Liver (tissue), 9 donors: ENCODE data around the gene UBQLNL. TPM values are rescaled to one million over a fixed set of nuclear protein-coding genes. Genes with fewer than 3 reads are reported as not detected.

Source experiments
- DNase-seq: peaks from one replicate; pipeline ENCODE4 v3.0.0-alpha.2; 2017; ENCODE audit warnings: low spot score
- H3K27ac ChIP-seq, 2 donors: one replicate each; pipeline ENCODE4 v1.7.0; 2013; ENCODE audit warnings: inconsistent platforms in 2 of 2, low read length in 2 of 2, control low read depth in 1 of 2, low read depth in 1 of 2, mild to moderate bottlenecking in 1 of 2
- H3K27me3 ChIP-seq, 4 donors: one replicate each; pipeline versions ENCODE4 v1.6.1 to v1.7.0; 2013; ENCODE audit warnings: low read length in 3 of 4, inconsistent platforms in 1 of 4, mild to moderate bottlenecking in 1 of 4, moderate library complexity in 1 of 4; ENCODE audit not compliant: control insufficient read depth in 4 of 4, insufficient read depth in 4 of 4
- H3K36me3 ChIP-seq, 4 donors: one replicate each; pipeline versions ENCODE4 v1.6.1 to v1.7.0; 2013; ENCODE audit warnings: low read length in 3 of 4, mild to moderate bottlenecking in 3 of 4, low read depth in 1 of 4, moderate library complexity in 1 of 4; ENCODE audit not compliant: control insufficient read depth in 4 of 4, insufficient read depth in 3 of 4
- H3K4me1 ChIP-seq, 4 donors: one replicate each; pipeline versions ENCODE4 v1.6.1 to v1.7.0; 2013; ENCODE audit warnings: low read length in 3 of 4, mild to moderate bottlenecking in 3 of 4, moderate library complexity in 1 of 4; ENCODE audit not compliant: control insufficient read depth in 4 of 4, insufficient read depth in 4 of 4
- H3K4me3 ChIP-seq, 3 donors: one replicate each; pipeline versions ENCODE4 v1.6.1 to v1.7.0; 2013; ENCODE audit warnings: low read length in 3 of 3, control low read depth in 1 of 3, low read depth in 1 of 3, mild to moderate bottlenecking in 1 of 3
- H3K9ac ChIP-seq, 2 donors: one replicate each; pipeline ENCODE4 v1.7.0; 2013; ENCODE audit warnings: low read length in 2 of 2, mild to moderate bottlenecking in 2 of 2, moderate library complexity in 2 of 2, control low read depth in 1 of 2, low read depth in 1 of 2
- H3K9me3 ChIP-seq, 4 donors: one replicate each; pipeline versions ENCODE4 v1.6.1 to v1.7.0; 2013; ENCODE audit warnings: low read length in 3 of 4; ENCODE audit not compliant: control insufficient read depth in 4 of 4
- EGR1 ChIP-seq, 2 donors: IDR thresholded peaks; 2 replicates each; pipeline ENCODE4 v1.6.1; 2016 to 2018; ENCODE audit warnings: antibody characterized with exemption in 2 of 2, low read depth in 2 of 2
- FOXA1 ChIP-seq: IDR thresholded peaks from 2 replicates; pipeline ENCODE4 v1.6.1; 2016; ENCODE audit warnings: antibody characterized with exemption
- FOXA2 ChIP-seq: IDR thresholded peaks from 2 replicates; pipeline ENCODE4 v1.6.1; 2016; ENCODE audit warnings: antibody characterized with exemption
- GABPA ChIP-seq, 2 donors: IDR thresholded peaks in 1 of 2; conservative IDR thresholded peaks in 1 of 2; 2 replicates each; pipeline ENCODE4 v1.6.1; 2016; ENCODE audit warnings: antibody characterized with exemption in 2 of 2, mild to moderate bottlenecking in 1 of 2, moderate library complexity in 1 of 2
- HNF4A ChIP-seq, 2 donors: conservative IDR thresholded peaks; 2 replicates each; pipeline ENCODE4 v1.6.1; 2016; ENCODE audit warnings: antibody characterized with exemption in 2 of 2, mild to moderate bottlenecking in 2 of 2
- HNF4G ChIP-seq: IDR thresholded peaks from 2 replicates; pipeline ENCODE4 v1.6.1; 2016; ENCODE audit warnings: antibody characterized with exemption
- JUND ChIP-seq, 2 donors: IDR thresholded peaks; 2 replicates each; pipeline ENCODE4 v1.6.1; 2016; ENCODE audit warnings: antibody characterized with exemption in 2 of 2
- NR2F2 ChIP-seq: IDR thresholded peaks from 2 replicates; pipeline ENCODE4 v1.6.1; 2016; ENCODE audit warnings: antibody characterized with exemption
- RAD21 ChIP-seq, 2 donors: IDR thresholded peaks; 2 replicates each; pipeline ENCODE4 v1.6.1; 2016; ENCODE audit warnings: antibody characterized with exemption in 2 of 2, mild to moderate bottlenecking in 2 of 2
- RXRA ChIP-seq, 2 donors: IDR thresholded peaks; 2 replicates each; pipeline ENCODE4 v1.6.1; 2017 to 2018; ENCODE audit warnings: antibody characterized with exemption in 2 of 2, mild to moderate bottlenecking in 1 of 2
- SP1 ChIP-seq: IDR thresholded peaks from 2 replicates; pipeline ENCODE4 v1.6.1; 2018; ENCODE audit warnings: antibody characterized with exemption, mild to moderate bottlenecking
- TAF1 ChIP-seq: conservative IDR thresholded peaks from 2 replicates; pipeline ENCODE4 v1.6.1; 2016; ENCODE audit warnings: antibody characterized with exemption, mild to moderate bottlenecking
- YY1 ChIP-seq: IDR thresholded peaks from 2 replicates; pipeline ENCODE4 v1.6.1; 2016; ENCODE audit warnings: antibody characterized with exemption, mild to moderate bottlenecking
- WGBS: extraction: QIAGEN DNeasy Blood & Tissue Kit; methylation state at CpG from one replicate; pipeline ENCODE4 v1.1.7; 2013; 5-methylcytosine and 5-hydroxymethylcytosine counted together
- polyA plus RNA-seq, 2 donors: library from polyadenylated mRNA; stranded (reverse) in 1 of 2; unstranded in 1 of 2; fragments of 200-250 nt in 1 of 2; fragments of >200 nt in 1 of 2; fragmentation: Nextera tagmentation in 1 of 2; extraction: Ambion mirVana in 1 of 2; gene quantifications; one replicate each; pipeline versions ENCODE4 v1.2.1 to v1.2.3, GENCODE V29; 2013 to 2015
- total RNA-seq, 2 donors: library from RNA; depleted of rRNA; stranded (reverse); fragments of >200 nt; gene quantifications; one replicate each; pipeline ENCODE4 v1.2.3, GENCODE V29; 2014
- TF ChIP-seq, protein P1 (sequence below): IDR thresholded peaks from 2 replicates; pipeline ENCODE4 v1.6.1; 2016; ENCODE audit warnings: antibody characterized with exemption
- TF ChIP-seq, protein P2 (sequence below): IDR thresholded peaks from 2 replicates; pipeline ENCODE4 v1.6.1; 2016; ENCODE audit warnings: antibody characterized with exemption, mild to moderate bottlenecking
- TF ChIP-seq, protein P3 (sequence below): IDR thresholded peaks from 2 replicates; pipeline ENCODE4 v1.6.1; 2016; ENCODE audit warnings: antibody characterized with exemption
- TF ChIP-seq, protein P4 (sequence below): fragments of 150-350 bp; IDR thresholded peaks from 2 replicates; pipeline ENCODE4 v1.5.1; 2017; ENCODE audit warnings: improper control_type of control experiment, low read depth, low read length; ENCODE audit not compliant: missing input control
- TF ChIP-seq, protein P5 (sequence below): IDR thresholded peaks from 2 replicates; pipeline ENCODE4 v1.6.1; 2016; ENCODE audit warnings: antibody characterized with exemption
- donor health status: healthy.
- donor health status: healthy.
- donor health status: healthy.
- donor health status: healthy.
- donor health status: healthy.

Gene UBQLNL
- total and polyA plus RNA-seq, 4 donors, result 0.03 to 0.25 (median 0.07) TPM

DNA sequence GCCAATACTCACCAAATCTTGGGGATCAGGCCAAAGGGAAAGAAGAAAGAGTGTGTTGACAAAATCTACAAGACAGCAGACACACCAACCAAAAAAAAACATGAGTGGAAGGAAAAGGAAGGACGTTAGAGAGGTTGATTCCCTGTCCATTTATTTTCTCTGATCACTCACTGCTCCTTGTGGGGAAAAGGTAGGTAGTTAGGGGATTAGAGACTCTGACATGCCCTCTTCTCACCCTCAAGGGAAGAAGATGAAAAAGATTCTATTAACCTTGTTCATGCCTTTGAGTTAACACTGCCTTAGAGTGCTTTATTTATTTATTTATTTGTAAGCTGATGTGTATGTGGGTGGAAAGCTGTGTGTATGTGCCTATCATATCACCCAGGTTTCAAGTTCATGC is 31.9 kb upstream of the UBQLNL start, which contains the start of gene OR52H1 (continued):
- TF ChIP-seq SP1, result no peak
- TF ChIP-seq GABPA (IDR thresholded peaks at IDR 0.05 in 1 of 2, conservative IDR thresholded peaks at IDR 0.05 in 1 of 2), result no peak
- no peak for TF ChIP-seq FOXA2
- TF ChIP-seq RAD21 (IDR thresholded peaks at IDR 0.05), result no peak

DNA sequence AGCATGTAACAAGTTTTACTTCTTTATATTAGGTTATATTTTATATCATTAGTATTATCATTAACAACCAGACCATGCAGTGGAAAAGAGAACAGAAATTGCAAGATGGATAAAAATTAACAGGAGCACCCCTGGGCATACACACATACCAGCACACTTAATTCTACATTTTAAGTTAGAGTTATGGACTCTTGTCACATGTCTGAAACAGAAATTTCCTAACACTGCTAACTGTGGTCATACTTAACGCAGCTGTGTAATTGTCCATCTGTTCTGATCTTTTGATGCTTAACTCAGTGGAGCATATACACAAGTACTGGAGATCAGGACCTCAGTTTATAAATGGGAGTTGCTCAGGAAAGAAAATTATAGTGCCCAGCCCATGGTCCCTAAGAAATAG is 31.5 kb upstream of the UBQLNL start:
- Histone ChIP-seq H3K4me3 (no peak overlapping the region), H3K9ac (no peak overlapping the region), H3K27ac (no peak overlapping the region), H3K36me3 (no peaks in the 10 kb centered on the region), H3K9me3 (no peaks in the 10 kb centered on the region), H3K27me3 (no peaks in the 10 kb centered on the region), H3K4me1 (no peaks in the 10 kb centered on the region)
- TF ChIP-seq, protein P1, sequence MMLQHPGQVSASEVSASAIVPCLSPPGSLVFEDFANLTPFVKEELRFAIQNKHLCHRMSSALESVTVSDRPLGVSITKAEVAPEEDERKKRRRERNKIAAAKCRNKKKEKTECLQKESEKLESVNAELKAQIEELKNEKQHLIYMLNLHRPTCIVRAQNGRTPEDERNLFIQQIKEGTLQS, result no peak
- TF ChIP-seq, protein P2, sequence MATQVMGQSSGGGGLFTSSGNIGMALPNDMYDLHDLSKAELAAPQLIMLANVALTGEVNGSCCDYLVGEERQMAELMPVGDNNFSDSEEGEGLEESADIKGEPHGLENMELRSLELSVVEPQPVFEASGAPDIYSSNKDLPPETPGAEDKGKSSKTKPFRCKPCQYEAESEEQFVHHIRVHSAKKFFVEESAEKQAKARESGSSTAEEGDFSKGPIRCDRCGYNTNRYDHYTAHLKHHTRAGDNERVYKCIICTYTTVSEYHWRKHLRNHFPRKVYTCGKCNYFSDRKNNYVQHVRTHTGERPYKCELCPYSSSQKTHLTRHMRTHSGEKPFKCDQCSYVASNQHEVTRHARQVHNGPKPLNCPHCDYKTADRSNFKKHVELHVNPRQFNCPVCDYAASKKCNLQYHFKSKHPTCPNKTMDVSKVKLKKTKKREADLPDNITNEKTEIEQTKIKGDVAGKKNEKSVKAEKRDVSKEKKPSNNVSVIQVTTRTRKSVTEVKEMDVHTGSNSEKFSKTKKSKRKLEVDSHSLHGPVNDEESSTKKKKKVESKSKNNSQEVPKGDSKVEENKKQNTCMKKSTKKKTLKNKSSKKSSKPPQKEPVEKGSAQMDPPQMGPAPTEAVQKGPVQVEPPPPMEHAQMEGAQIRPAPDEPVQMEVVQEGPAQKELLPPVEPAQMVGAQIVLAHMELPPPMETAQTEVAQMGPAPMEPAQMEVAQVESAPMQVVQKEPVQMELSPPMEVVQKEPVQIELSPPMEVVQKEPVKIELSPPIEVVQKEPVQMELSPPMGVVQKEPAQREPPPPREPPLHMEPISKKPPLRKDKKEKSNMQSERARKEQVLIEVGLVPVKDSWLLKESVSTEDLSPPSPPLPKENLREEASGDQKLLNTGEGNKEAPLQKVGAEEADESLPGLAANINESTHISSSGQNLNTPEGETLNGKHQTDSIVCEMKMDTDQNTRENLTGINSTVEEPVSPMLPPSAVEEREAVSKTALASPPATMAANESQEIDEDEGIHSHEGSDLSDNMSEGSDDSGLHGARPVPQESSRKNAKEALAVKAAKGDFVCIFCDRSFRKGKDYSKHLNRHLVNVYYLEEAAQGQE, result no peak
- TF ChIP-seq, protein P3, sequence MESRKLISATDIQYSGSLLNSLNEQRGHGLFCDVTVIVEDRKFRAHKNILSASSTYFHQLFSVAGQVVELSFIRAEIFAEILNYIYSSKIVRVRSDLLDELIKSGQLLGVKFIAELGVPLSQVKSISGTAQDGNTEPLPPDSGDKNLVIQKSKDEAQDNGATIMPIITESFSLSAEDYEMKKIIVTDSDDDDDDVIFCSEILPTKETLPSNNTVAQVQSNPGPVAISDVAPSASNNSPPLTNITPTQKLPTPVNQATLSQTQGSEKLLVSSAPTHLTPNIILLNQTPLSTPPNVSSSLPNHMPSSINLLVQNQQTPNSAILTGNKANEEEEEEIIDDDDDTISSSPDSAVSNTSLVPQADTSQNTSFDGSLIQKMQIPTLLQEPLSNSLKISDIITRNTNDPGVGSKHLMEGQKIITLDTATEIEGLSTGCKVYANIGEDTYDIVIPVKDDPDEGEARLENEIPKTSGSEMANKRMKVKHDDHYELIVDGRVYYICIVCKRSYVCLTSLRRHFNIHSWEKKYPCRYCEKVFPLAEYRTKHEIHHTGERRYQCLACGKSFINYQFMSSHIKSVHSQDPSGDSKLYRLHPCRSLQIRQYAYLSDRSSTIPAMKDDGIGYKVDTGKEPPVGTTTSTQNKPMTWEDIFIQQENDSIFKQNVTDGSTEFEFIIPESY, result no peak
- TF ChIP-seq NR2F2 (no peak), RXRA (IDR thresholded peaks at IDR 0.05) (no peak), FOXA1 (no peak), HNF4G (no peak), EGR1 (IDR thresholded peaks at IDR 0.05; ENCODE audit: low read depth in 2 of 2) (no peak), FOXA2 (no peak), HNF4A (conservative IDR thresholded peaks at IDR 0.05) (no peak), YY1 (no peak), RAD21 (IDR thresholded peaks at IDR 0.05) (no peak), JUND (IDR thresholded peaks at IDR 0.05) (no peak), TAF1 (no peak)
- TF ChIP-seq, protein P4, sequence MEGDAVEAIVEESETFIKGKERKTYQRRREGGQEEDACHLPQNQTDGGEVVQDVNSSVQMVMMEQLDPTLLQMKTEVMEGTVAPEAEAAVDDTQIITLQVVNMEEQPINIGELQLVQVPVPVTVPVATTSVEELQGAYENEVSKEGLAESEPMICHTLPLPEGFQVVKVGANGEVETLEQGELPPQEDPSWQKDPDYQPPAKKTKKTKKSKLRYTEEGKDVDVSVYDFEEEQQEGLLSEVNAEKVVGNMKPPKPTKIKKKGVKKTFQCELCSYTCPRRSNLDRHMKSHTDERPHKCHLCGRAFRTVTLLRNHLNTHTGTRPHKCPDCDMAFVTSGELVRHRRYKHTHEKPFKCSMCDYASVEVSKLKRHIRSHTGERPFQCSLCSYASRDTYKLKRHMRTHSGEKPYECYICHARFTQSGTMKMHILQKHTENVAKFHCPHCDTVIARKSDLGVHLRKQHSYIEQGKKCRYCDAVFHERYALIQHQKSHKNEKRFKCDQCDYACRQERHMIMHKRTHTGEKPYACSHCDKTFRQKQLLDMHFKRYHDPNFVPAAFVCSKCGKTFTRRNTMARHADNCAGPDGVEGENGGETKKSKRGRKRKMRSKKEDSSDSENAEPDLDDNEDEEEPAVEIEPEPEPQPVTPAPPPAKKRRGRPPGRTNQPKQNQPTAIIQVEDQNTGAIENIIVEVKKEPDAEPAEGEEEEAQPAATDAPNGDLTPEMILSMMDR, result no peak
- TF ChIP-seq, protein P5, sequence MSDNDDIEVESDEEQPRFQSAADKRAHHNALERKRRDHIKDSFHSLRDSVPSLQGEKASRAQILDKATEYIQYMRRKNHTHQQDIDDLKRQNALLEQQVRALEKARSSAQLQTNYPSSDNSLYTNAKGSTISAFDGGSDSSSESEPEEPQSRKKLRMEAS, result no peak
- 97% methylated on average over 1 of the region's 1 CpG for WGBS
- DNase-seq, result no peak
